NCI-H748 treated with DMSO at 0.1 percent for 48 hours (cell line): ENCODE results near the gene VDAC1.
A peak's percentile ranks its signal among the peaks of the same experiment; 100 is the strongest.
"Not testable (repeated sequence)": the region's sequence is repeated elsewhere in the genome, so short reads cannot be mapped to it uniquely, and the experiment has no call there.

ENCODE experiments used
- DNase-seq: peaks from one replicate; lab custom pipeline; 2025; lab: John Stamatoyannopoulos, UW

VDAC1 gene

GRCh38 chr5:133967698-133968203 lies 37.0 kb downstream of the VDAC1 start:
- no peak for DNase-seq

- no peak for DNase-seq
These were observed 37.7 kb downstream of the VDAC1 start for GRCh38 chr5:133967124-133967523.

GRCh38 chr5:133966090-133966489 lies 38.7 kb downstream of the VDAC1 start:
- DNase-seq, result no peak

GRCh38 chr5:133963493-133964128 lies 41.2 kb downstream of the VDAC1 start:
- no peak for DNase-seq

GRCh38 chr5:133962801-133963476 lies 41.8 kb downstream of the VDAC1 start:
- DNase-seq, result no peak

- DNase-seq, result no peak
These were observed 42.6 kb downstream of the VDAC1 start for GRCh38 chr5:133962131-133962530.

GRCh38 chr5:133959643-133960042 lies 45.1 kb downstream of the VDAC1 start:
- no peak for DNase-seq

- no peak for DNase-seq
These were observed 47.2 kb downstream of the VDAC1 start for GRCh38 chr5:133957591-133957990.

- no peak for DNase-seq
These were observed 47.7 kb downstream of the VDAC1 start for GRCh38 chr5:133957080-133957479.

- DNase-seq, result not testable (repeated sequence)
These were observed 48.6 kb downstream of the VDAC1 start for GRCh38 chr5:133956196-133956595.

- no peak for DNase-seq
These were observed 51.1 kb downstream of the VDAC1 start for GRCh38 chr5:133953568-133954145.

- no peak for DNase-seq
These were observed 51.8 kb downstream of the VDAC1 start for GRCh38 chr5:133952729-133953567.

GRCh38 chr5:133950821-133951612 lies 53.8 kb downstream of the VDAC1 start:
- no peak for DNase-seq

GRCh38 chr5:133948721-133949120 lies 56.1 kb downstream of the VDAC1 start:
- DNase-seq, result no peak

GRCh38 chr5:133947431-133947841 lies 57.3 kb downstream of the VDAC1 start:
- no peak for DNase-seq

- no peak for DNase-seq
These were observed 59.2 kb downstream of the VDAC1 start for GRCh38 chr5:133945568-133945967.

- peak; percentile 29 for DNase-seq
These were observed 60.3 kb downstream of the VDAC1 start for GRCh38 chr5:133944263-133945185.

- DNase-seq, result no peak
These were observed 61.3 kb downstream of the VDAC1 start for GRCh38 chr5:133943475-133943817.

GRCh38 chr5:133942614-133943474 lies 61.9 kb downstream of the VDAC1 start:
- no peak for DNase-seq
